Glomerular visceral epithelial cell (primary cell): ENCODE results near the gene SUGP2.
"Not testable (repeated sequence)": the region's sequence is repeated elsewhere in the genome, so short reads cannot be mapped to it uniquely, and the experiment has no call there.

Experiments
- DNase-seq: peaks from one replicate; pipeline ENCODE4 v3.0.0-alpha.2; 2016; ENCODE audit errors: extremely low spot score

Gene SUGP2

GRCh38 chr19:19032420-19033175 lies 719 bp downstream of the SUGP2 start:
- peak; percentile 91 for DNase-seq

- DNase-seq = no peak
These were observed 1.4 kb downstream of the SUGP2 start for GRCh38 chr19:19031891-19032290.

- no peak for DNase-seq
These were observed 4.8 kb downstream of the SUGP2 start for GRCh38 chr19:19028526-19028925.

- DNase-seq = no peak
These were observed 6.1 kb downstream of the SUGP2 start for GRCh38 chr19:19027228-19027627.

GRCh38 chr19:19026299-19026971 lies 6.9 kb downstream of the SUGP2 start:
- peak; percentile 30 for DNase-seq

- DNase-seq = no peak
These were observed 7.5 kb downstream of the SUGP2 start for GRCh38 chr19:19025861-19026260.

GRCh38 chr19:19023376-19023775 lies 9.9 kb downstream of the SUGP2 start:
- not testable (repeated sequence) for DNase-seq

- DNase-seq = no peak
These were observed 10.8 kb downstream of the SUGP2 start for GRCh38 chr19:19022380-19022961.

- DNase-seq = peak; percentile 66
These were observed 12.2 kb downstream of the SUGP2 start for GRCh38 chr19:19021115-19021514.

- no peak for DNase-seq
These were observed 22.8 kb downstream of the SUGP2 start for GRCh38 chr19:19010551-19010950.

- DNase-seq = no peak
These were observed 23.4 kb downstream of the SUGP2 start for GRCh38 chr19:19009951-19010350.

- no peak for DNase-seq
These were observed 27.1 kb downstream of the SUGP2 start for GRCh38 chr19:19006213-19006612.

GRCh38 chr19:19004144-19004543 lies 29.2 kb downstream of the SUGP2 start:
- no peak for DNase-seq

GRCh38 chr19:18999896-19000620 lies 33.3 kb downstream of the SUGP2 start:
- no peak for DNase-seq

- peak; percentile 60 for DNase-seq
These were observed 34.1 kb downstream of the SUGP2 start for GRCh38 chr19:18999016-18999758.

GRCh38 chr19:18998276-18998675 lies 35.0 kb downstream of the SUGP2 start:
- no peak for DNase-seq

- DNase-seq = no peak
These were observed 36.4 kb downstream of the SUGP2 start for GRCh38 chr19:18996796-18997394.

GRCh38 chr19:18996351-18996750 lies 37.0 kb downstream of the SUGP2 start:
- DNase-seq = no peak

GRCh38 chr19:18995804-18996241 lies 37.5 kb downstream of the SUGP2 start:
- peak; percentile 72 for DNase-seq

GRCh38 chr19:18993115-18993514 lies 40.2 kb downstream of the SUGP2 start:
- DNase-seq = no peak

- no peak for DNase-seq
These were observed 40.6 kb downstream of the SUGP2 start for GRCh38 chr19:18992696-18993095.
